HepG2 (cell line): ENCODE results near the gene GJC1. TPM values are rescaled to one million over a fixed set of nuclear protein-coding genes. Genes with fewer than 3 reads are reported as not detected.

ENCODE experiments used
- ATRX ChIP-seq: sonication (generic); formaldehyde crosslinking; IDR thresholded peaks from 2 replicates; pipeline ENCODE4 v1.4.0; 2020; ENCODE audit warnings: missing genetic modification reagents, borderline replicate concordance
- FOXO1 ChIP-seq: sonication (generic); formaldehyde crosslinking; IDR thresholded peaks from 2 replicates; pipeline ENCODE4 v1.4.0; 2020; ENCODE audit warnings: missing genetic modification reagents
- HNRNPLL ChIP-seq: fragments of 200-400 bp; formaldehyde crosslinking; IDR thresholded peaks from 2 replicates; pipeline ENCODE4 v1.6.1; 2017; ENCODE audit warnings: mild to moderate bottlenecking, low read depth, low read length; ENCODE audit not compliant: poor library complexity, severe bottlenecking
- KDM5B ChIP-seq: sonication (generic); formaldehyde crosslinking; IDR thresholded peaks from 2 replicates; pipeline ENCODE4 v1.4.0; 2020; ENCODE audit warnings: missing genetic modification reagents, mild to moderate bottlenecking, borderline replicate concordance
- MED8 ChIP-seq: sonication (generic); formaldehyde crosslinking; IDR thresholded peaks from 2 replicates; pipeline ENCODE4 v1.8.1; 2023; ENCODE audit warnings: mild to moderate bottlenecking, missing genetic modification reagents; ENCODE audit not compliant: insufficient replicate concordance
- POLR2AphosphoS5 ChIP-seq: IDR thresholded peaks from 2 replicates; pipeline ENCODE4 v1.6.1; 2012; ENCODE audit warnings: low read depth, low read length
- SAFB2 ChIP-seq: sonication (generic); formaldehyde crosslinking; IDR thresholded peaks from 2 replicates; pipeline ENCODE4 v1.5.1; 2020; ENCODE audit warnings: missing genetic modification reagents, low read depth, mild to moderate bottlenecking, borderline replicate concordance
- SNAI1 ChIP-seq: sonication (generic); formaldehyde crosslinking; IDR thresholded peaks from 2 replicates; pipeline ENCODE4 v1.5.0; 2020; ENCODE audit warnings: mild to moderate bottlenecking, missing genetic modification reagents, borderline replicate concordance
- SNAPC4 ChIP-seq: sonication (generic); formaldehyde crosslinking; IDR thresholded peaks from 2 replicates; pipeline ENCODE4 v1.4.0; 2020; ENCODE audit warnings: mild to moderate bottlenecking, missing genetic modification reagents
- SP4 ChIP-seq: sonication (generic); formaldehyde crosslinking; IDR thresholded peaks from 2 replicates; pipeline ENCODE4 v1.8.1; 2023; ENCODE audit warnings: mild to moderate bottlenecking, missing genetic modification reagents
- SP5 ChIP-seq: IDR thresholded peaks from 2 replicates; pipeline ENCODE4 v1.6.1; 2016; ENCODE audit warnings: low read depth, borderline replicate concordance
- ZBTB42 ChIP-seq: sonication (generic); formaldehyde crosslinking; IDR thresholded peaks from 2 replicates; pipeline ENCODE4 v1.5.0; 2020; ENCODE audit warnings: mild to moderate bottlenecking, missing genetic modification reagents
- ZFYVE20 ChIP-seq: sonication (generic); formaldehyde crosslinking; IDR thresholded peaks from 2 replicates; pipeline ENCODE4 v1.8.0; 2023; ENCODE audit warnings: low read depth, mild to moderate bottlenecking, moderate library complexity, missing genetic modification reagents, borderline replicate concordance
- ZMYM3 ChIP-seq: sonication (generic); formaldehyde crosslinking; IDR thresholded peaks from 2 replicates; pipeline ENCODE4 v1.5.1; 2020; ENCODE audit warnings: mild to moderate bottlenecking, missing genetic modification reagents
- ZNF354B ChIP-seq: sonication (generic); formaldehyde crosslinking; IDR thresholded peaks from 2 replicates; pipeline ENCODE4 v1.8.0; 2022; ENCODE audit warnings: mild to moderate bottlenecking, missing genetic modification reagents
- ZNF710 ChIP-seq: sonication (generic); formaldehyde crosslinking; IDR thresholded peaks from 2 replicates; pipeline ENCODE4 v1.5.0; 2020; ENCODE audit warnings: mild to moderate bottlenecking, missing genetic modification reagents, borderline replicate concordance
- ZNF737 ChIP-seq: sonication (generic); formaldehyde crosslinking; IDR thresholded peaks from 2 replicates; pipeline ENCODE4 v1.5.0; 2020; ENCODE audit warnings: missing genetic modification reagents, mild to moderate bottlenecking, borderline replicate concordance
- ZNF746 ChIP-seq: sonication (generic); formaldehyde crosslinking; IDR thresholded peaks from 2 replicates; pipeline ENCODE4 v1.8.0; 2022; ENCODE audit warnings: mild to moderate bottlenecking, missing genetic modification reagents
- ZNF768 ChIP-seq: sonication (generic); formaldehyde crosslinking; IDR thresholded peaks from 2 replicates; pipeline ENCODE4 v1.4.0; 2020; ENCODE audit warnings: missing genetic modification reagents
- ZNF776 ChIP-seq: sonication (generic); formaldehyde crosslinking; IDR thresholded peaks from 2 replicates; pipeline ENCODE4 v1.4.0; 2020; ENCODE audit warnings: mild to moderate bottlenecking, missing genetic modification reagents
- ZSCAN12 ChIP-seq: sonication (generic); formaldehyde crosslinking; IDR thresholded peaks from 2 replicates; pipeline ENCODE4 v1.9.0; 2021; ENCODE audit warnings: mild to moderate bottlenecking, missing genetic modification reagents
- ZZZ3 ChIP-seq: sonication (generic); formaldehyde crosslinking; IDR thresholded peaks from 2 replicates; pipeline ENCODE4 v1.4.0; 2020; ENCODE audit warnings: missing genetic modification reagents, mild to moderate bottlenecking, borderline replicate concordance
- polyA plus RNA-seq, 8 experiments: library from polyadenylated mRNA; depleted of rRNA in 3 of 8; stranded (reverse) in 7 of 8; unstranded in 1 of 8; fragments of >200 nt; fragmentation: Illumina TruSeq in 4 of 8; extraction: Trizol in 4 of 8; gene quantifications; 2 replicates each; pipeline versions ENCODE4 v1.2.1 to v1.2.3, GENCODE V29; 2011 to 2016; ENCODE audit warnings: low read depth in 4 of 8, missing spikeins in 1 of 8, mixed read lengths in 1 of 8; ENCODE audit not compliant: insufficient read depth in 1 of 8
- total RNA-seq, 5 experiments: library from RNA; depleted of rRNA; stranded (reverse); fragments of >200 nt; fragmentation: Illumina TruSeq; extraction: Trizol; gene quantifications; 2 replicates each; pipeline ENCODE4 v1.2.3, GENCODE V29; 2016; ENCODE audit warnings: low read depth in 1 of 5

Gene GJC1
- total and polyA plus RNA-seq, 2 of the 13 experiments (the other 11 are each of a cell fraction or from before 2014, with no cell fraction given): 1.7 TPM

- no peak for TF ChIP-seq ZSCAN12 (CRISPR knock-in tag)
- TF ChIP-seq SP5 (CRISPR knock-in tag): peak; percentile 54
- peak; percentile 61; the same call in 1 of the 2 replicates for TF ChIP-seq ZNF768 (CRISPR knock-in tag)
- TF ChIP-seq SAFB2 (CRISPR knock-in tag): 0 out of 2 replicates have a peak, but pooled peaks have one; percentile 24
- peak; percentile 70; the same call in 1 of the 2 replicates for TF ChIP-seq SP4 (CRISPR knock-in tag)
- 0 out of 2 replicates have a peak, but pooled peaks have one; percentile 37 for TF ChIP-seq ZFYVE20 (CRISPR knock-in tag)
- TF ChIP-seq ZNF776 (CRISPR knock-in tag): peak; percentile 59; the same call in 1 of the 2 replicates
- TF ChIP-seq SNAPC4 (CRISPR knock-in tag): 0 out of 2 replicates have a peak, but pooled peaks have one; percentile 14
- TF ChIP-seq FOXO1: peak; percentile 19; the same call in 1 of the 2 replicates
- TF ChIP-seq POLR2AphosphoS5: 0 out of 2 replicates have a peak, but pooled peaks have one; percentile 0
- 0 out of 2 replicates have a peak, but pooled peaks have one; percentile 9 for TF ChIP-seq ZNF710
- TF ChIP-seq ZMYM3 (CRISPR knock-in tag): peak; percentile 64; the same call in 1 of the 2 replicates
- TF ChIP-seq KDM5B: 0 out of 2 replicates have a peak, but pooled peaks have one; percentile 4
- TF ChIP-seq ZNF737 (CRISPR knock-in tag): no peak
- 0 out of 2 replicates have a peak, but pooled peaks have one; percentile 74 for TF ChIP-seq ZNF354B (CRISPR knock-in tag)
- 0 out of 2 replicates have a peak, but pooled peaks have one; percentile 53 for TF ChIP-seq ZZZ3 (CRISPR knock-in tag)
- no peak for TF ChIP-seq ATRX (CRISPR knock-in tag)
- peak; percentile 46 for TF ChIP-seq MED8 (CRISPR knock-in tag)
- TF ChIP-seq ZNF746: 0 out of 2 replicates have a peak, but pooled peaks have one; percentile 52
- TF ChIP-seq ZBTB42 (CRISPR knock-in tag): no peak
- 0 out of 2 replicates have a peak, but pooled peaks have one; percentile 1 for TF ChIP-seq SNAI1 (CRISPR knock-in tag)
- TF ChIP-seq HNRNPLL: peak; percentile 88
Measured at GRCh38 chr17:44775838-44776621, 54.1 kb downstream of the GJC1 start (continued).
